GM13976 (cell line): ENCODE results near the gene FKBP5.
A peak's percentile ranks its signal among the peaks of the same experiment; 100 is the strongest.

Experiments used
- DNase-seq: peaks from one replicate; pipeline ENCODE4 v3.0.0; 2012; ENCODE audit warnings: low spot score
- in situ Hi-C: fragments of 300-500 bp; cut with MboI; formaldehyde crosslinking; loops from one replicate; pipeline ENCODE4 v1.12.0; 2022; ENCODE audit warnings: low sequenced_read_pairs, mixed read lengths, inconsistent platforms; ENCODE audit not compliant: unreplicated experiment
- TF ChIP-seq, protein P1 (sequence below): IDR thresholded peaks from 2 replicates; pipeline ENCODE4 v1.5.1; 2012; ENCODE audit warnings: borderline replicate concordance, mild to moderate bottlenecking; ENCODE audit not compliant: insufficient read depth; ENCODE audit errors: extremely low read depth, missing control alignments, control extremely low read depth

Gene FKBP5

DNA sequence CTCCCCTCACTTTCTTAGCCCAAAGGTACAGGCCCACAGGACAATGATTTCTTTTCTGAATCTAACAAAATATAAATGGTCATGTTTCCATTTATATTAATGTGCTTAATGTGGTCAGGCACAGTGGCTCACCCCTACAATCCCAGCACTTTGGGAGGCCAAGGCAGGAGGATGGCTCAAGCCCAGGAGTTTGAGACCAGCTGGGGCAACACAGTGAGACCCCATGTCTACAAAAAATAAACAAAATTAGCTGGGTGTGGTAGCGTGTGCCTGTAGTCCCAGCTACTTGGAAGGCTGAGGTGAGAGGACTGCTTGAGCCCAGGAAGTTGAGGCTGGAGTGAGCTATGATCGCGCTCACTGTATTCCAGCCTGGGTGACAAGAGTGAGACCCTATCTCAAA, 98.8 kb downstream of the FKBP5 start:
- in situ Hi-C loops = no loop called here
- DNase-seq = no peak
- TF ChIP-seq, protein P1, sequence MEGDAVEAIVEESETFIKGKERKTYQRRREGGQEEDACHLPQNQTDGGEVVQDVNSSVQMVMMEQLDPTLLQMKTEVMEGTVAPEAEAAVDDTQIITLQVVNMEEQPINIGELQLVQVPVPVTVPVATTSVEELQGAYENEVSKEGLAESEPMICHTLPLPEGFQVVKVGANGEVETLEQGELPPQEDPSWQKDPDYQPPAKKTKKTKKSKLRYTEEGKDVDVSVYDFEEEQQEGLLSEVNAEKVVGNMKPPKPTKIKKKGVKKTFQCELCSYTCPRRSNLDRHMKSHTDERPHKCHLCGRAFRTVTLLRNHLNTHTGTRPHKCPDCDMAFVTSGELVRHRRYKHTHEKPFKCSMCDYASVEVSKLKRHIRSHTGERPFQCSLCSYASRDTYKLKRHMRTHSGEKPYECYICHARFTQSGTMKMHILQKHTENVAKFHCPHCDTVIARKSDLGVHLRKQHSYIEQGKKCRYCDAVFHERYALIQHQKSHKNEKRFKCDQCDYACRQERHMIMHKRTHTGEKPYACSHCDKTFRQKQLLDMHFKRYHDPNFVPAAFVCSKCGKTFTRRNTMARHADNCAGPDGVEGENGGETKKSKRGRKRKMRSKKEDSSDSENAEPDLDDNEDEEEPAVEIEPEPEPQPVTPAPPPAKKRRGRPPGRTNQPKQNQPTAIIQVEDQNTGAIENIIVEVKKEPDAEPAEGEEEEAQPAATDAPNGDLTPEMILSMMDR = no peak

DNA sequence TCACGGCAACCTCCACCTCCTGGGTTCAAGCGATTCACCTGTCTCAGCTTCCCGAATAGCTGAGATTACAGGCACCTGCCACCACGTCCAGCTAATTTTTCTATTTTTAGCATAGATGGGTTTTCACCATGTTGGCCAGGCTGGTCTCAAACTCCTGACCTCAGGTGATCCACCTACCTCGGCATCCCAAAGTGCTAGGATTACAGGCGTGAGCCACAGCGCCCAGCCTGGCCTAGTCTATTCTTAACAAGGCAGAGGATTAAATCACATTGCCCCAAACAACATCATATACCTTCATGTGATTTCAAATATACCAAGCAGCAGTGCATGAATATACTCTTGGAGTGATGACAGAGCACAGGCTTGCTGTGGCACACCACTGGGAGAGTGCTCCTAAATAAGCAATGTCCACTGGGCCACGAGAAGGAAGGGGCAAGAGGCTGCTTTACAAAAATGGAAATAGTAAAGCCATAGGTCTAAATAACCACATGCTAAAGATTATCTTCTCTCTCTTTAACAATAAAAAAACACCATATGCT, 99.4 kb downstream of the FKBP5 start:
- no peak for DNase-seq
- TF ChIP-seq, protein P1 = no peak
- in situ Hi-C loops = no loop called here

DNA sequence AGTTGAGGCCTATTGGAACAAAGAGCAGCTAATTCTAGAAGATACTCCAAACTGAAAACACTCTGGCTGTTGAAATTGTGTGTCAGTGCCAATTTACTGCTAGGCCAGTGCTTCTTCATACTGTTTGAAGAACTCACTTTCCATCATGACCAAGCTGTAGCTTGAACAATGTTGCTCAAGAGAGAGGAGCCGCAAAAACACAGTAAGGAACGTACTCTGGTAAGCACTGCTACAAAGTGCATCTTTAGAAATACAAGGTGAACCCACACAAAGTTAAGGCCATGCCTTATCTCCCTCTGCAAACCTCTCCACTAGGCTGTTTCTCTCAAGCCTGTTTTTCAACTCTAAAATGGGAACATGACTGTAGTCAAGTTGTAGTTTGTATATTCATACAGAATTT, 101.5 kb downstream of the FKBP5 start:
- TF ChIP-seq, protein P1 = no peak
- DNase-seq = no peak
- in situ Hi-C loops = no loop called here

DNA sequence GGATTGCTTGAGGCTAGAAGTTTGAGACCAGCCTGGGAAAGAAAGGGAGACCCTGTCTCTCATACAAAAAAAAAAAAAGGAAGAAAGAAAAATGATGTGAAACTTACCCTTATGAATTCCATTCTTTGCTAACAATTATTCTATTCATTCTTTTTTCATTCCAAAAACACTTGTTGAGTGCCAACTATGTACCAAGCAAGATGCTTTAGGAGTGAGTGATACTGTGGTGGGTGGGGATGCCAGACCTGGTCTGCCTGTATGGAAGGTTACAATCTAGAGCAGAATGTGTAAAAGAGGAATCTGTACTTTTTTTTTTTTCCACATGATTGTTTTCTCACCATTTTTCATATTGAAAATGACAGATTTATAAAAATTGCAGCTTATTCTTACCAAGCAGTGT, 102.2 kb downstream of the FKBP5 start:
- TF ChIP-seq, protein P1 = no peak

DNA sequence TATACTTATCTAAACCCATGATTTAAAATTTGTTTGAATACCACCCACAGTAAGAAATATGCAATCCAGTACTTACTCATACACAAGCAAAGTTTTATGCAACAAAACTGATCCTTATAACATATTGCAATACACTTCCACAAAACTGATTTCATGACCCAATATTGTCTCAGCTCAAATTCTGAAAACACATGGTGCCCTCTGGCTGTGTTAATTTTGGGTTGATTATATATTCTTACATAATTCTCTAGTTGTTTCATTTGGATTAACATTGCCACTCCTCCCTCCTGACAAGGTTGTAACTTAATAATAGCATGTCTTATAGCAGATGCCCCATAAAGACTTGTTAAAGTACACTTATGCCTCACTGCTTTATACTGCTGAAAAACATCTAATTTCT, 103.1 kb downstream of the FKBP5 start:
- in situ Hi-C loops = no loop called here
- DNase-seq = no peak
- TF ChIP-seq, protein P1 = no peak

More for the DNA sequence above, 102.2 kb downstream of the FKBP5 start:
- in situ Hi-C loops = no loop called here
- DNase-seq = no peak

DNA sequence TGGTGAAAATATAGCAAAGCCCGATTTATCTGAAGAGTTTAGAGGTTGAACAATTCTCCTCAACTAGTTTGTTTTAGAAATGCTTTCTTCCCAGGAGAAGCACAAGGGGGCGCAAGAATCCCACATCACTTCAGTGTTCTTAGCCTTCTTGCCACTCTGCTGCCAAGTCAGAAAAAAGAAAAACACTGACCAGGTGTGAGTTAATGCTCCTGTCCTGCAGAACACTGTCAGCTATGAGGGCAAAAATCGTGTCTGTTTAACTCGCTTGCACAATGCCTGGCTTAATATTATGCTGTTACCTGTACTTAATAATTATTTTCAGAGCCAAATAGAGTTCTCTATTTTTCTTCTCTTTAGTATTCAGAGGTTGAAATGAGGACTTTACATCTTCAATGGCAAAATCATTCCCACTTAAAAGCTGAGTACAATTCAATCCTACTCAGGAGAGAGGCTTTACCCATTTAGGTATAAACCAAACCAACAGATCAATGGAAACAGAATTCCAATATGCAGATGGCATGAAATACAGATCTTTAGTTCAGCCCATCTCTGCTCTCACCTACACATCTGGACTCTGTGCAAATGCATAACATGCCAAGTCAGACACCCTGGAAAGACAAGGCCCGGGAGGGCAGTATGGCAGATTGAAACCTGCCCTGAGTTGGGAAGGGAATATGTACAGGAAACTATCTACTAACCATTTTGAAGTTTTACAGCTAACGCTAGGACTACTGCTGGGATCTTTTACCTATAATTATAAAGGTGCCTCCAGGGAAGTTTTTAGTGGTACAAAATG, 104.6 kb downstream of the FKBP5 start:
- peak; percentile 54 for DNase-seq
- in situ Hi-C loops = loop anchor here (5.0 kb wide), 1 partner anchor 153 kb away; the partner anchor contains the start of gene ARMC12

More for the DNA sequence above, 104.6 kb downstream of the FKBP5 start:
- TF ChIP-seq, protein P1 = peak; percentile 71
